ENCODE data around the gene ST6GALNAC4. TPM values are rescaled to one million over a fixed set of nuclear protein-coding genes. Genes with fewer than 3 reads are reported as not detected.

ST6GALNAC4 gene
- total and polyA plus RNA-seq, 9 of the 15 experiments (the other 6 are each of a cell fraction or from before 2014, with no cell fraction given), result 2.6 to 43.1 (median 15.4) TPM

DNA sequence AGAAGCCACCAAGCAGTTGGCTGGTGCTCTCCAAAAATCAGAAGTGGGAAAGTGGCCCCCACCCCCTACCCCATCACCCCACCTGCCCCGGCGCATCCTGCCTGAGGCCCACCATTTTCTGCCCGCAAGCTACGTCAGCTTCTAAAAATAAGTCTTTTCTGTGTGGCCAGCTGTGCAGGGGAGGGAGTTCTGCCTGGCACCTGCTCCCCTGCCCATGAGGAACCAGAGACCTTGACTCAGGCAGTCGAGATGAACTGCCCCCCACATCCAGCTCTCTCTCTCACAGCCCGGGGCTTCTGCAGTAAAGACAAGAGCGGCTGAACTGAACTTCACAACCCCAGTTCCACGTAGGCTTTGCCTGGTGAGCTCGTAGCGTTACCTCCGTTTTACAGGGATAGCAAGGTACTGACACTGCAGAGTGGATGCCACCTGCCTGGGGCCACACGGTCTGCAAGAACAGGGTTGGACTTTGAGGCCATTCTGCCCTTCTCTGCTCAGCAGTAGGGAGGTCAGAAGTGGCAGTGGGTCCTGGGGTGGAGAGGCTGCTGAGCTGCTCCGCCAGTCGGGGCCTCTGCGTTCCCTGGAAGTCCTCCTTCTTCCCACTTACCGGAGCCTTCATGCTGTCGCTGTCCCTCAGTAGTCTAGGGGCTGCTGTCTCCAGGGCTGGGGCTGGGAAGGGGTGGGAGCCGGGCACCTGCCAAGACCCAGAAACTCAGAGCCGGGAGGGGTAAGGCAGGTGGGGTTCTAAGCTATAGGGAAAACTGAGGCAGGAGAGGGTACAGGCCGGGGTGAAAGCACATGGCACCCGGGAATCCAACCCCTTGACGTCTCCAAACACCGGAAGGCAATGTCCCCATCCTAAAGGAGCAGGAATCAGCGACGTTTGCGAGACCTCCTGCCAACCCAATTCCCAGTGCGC lies 781 bp downstream of the ST6GALNAC4 start (continued):
- TF ChIP-seq, protein P1, sequence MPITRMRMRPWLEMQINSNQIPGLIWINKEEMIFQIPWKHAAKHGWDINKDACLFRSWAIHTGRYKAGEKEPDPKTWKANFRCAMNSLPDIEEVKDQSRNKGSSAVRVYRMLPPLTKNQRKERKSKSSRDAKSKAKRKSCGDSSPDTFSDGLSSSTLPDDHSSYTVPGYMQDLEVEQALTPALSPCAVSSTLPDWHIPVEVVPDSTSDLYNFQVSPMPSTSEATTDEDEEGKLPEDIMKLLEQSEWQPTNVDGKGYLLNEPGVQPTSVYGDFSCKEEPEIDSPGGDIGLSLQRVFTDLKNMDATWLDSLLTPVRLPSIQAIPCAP (CRISPR knock-in tag; IDR thresholded peaks at IDR 0.05; ENCODE audit: borderline replicate concordance), result no peak
- TF ChIP-seq CBX1 (IDR thresholded peaks at IDR 0.05; ENCODE audit: low read depth) (no peak), TCF7 (IDR thresholded peaks at IDR 0.05; ENCODE audit: borderline replicate concordance) (no peak), GTF3C2 (IDR thresholded peaks at IDR 0.05; ENCODE audit: borderline replicate concordance, extremely low read depth, insufficient read length) (no peak), ETS1 (conservative IDR thresholded peaks at IDR 0.05; ENCODE audit: control insufficient read depth, low read depth, low read length) (0 out of 2 replicates have a peak, but pooled peaks have one; percentile 26), SIN3A (IDR thresholded peaks at IDR 0.05; ENCODE audit: borderline replicate concordance in 2 of 2, control insufficient read depth in 1 of 2, low read depth in 2 of 2, low read length in 2 of 2) (peak in 1 of 2 experiments; percentile 23; a peak in 1 of 4 replicates), SRSF1 (IDR thresholded peaks at IDR 0.05; ENCODE audit: low read depth, low read length) (no peak), SIN3B (IDR thresholded peaks at IDR 0.05; ENCODE audit: low read depth) (no peak), FOS (IDR thresholded peaks at IDR 0.05; ENCODE audit: extremely low read depth, insufficient read length) (no peak), RB1 (IDR thresholded peaks at IDR 0.05; ENCODE audit: low read depth) (peak; percentile 27; the same call in 1 of the 2 replicates), ZFX (CRISPR knock-in tag; IDR thresholded peaks at IDR 0.05) (0 out of 2 replicates have a peak, but pooled peaks have one; percentile 2), ZNF263 (CRISPR knock-in tag; IDR thresholded peaks at IDR 0.05; ENCODE audit: borderline replicate concordance) (0 out of 2 replicates have a peak, but pooled peaks have one; percentile 18)
- TF ChIP-seq, protein P2, sequence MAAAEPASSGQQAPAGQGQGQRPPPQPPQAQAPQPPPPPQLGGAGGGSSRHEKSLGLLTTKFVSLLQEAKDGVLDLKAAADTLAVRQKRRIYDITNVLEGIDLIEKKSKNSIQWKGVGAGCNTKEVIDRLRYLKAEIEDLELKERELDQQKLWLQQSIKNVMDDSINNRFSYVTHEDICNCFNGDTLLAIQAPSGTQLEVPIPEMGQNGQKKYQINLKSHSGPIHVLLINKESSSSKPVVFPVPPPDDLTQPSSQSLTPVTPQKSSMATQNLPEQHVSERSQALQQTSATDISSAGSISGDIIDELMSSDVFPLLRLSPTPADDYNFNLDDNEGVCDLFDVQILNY (CRISPR knock-in tag; IDR thresholded peaks at IDR 0.05), result no peak
- TF ChIP-seq, protein P3, sequence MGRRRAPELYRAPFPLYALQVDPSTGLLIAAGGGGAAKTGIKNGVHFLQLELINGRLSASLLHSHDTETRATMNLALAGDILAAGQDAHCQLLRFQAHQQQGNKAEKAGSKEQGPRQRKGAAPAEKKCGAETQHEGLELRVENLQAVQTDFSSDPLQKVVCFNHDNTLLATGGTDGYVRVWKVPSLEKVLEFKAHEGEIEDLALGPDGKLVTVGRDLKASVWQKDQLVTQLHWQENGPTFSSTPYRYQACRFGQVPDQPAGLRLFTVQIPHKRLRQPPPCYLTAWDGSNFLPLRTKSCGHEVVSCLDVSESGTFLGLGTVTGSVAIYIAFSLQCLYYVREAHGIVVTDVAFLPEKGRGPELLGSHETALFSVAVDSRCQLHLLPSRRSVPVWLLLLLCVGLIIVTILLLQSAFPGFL (CRISPR knock-in tag; IDR thresholded peaks at IDR 0.05), result no peak
